AG10803 (cell line): ENCODE measurements around the gene ZBTB16.

Experiments
- DNase-seq: peaks from one replicate; pipeline ENCODE4 v3.0.0; 2010; ENCODE audit warnings: low read depth
- H3K4me3 ChIP-seq: 2 replicates; pipeline ENCODE4 v1.5.1; 2011; ENCODE audit warnings: mild to moderate bottlenecking, low read length, control low read depth
- TF ChIP-seq, protein P1 (sequence below): conservative IDR thresholded peaks from 2 replicates; pipeline ENCODE4 v1.5.1; 2011; ENCODE audit warnings: mild to moderate bottlenecking, low read length, control low read depth, inconsistent platforms

The ZBTB16 gene

GRCh38 chr11:114272311-114272710 is 212.8 kb downstream of the ZBTB16 start:
- H3K4me3 ChIP-seq, result no peak overlapping the region
- no peak for DNase-seq
- TF ChIP-seq, protein P1, sequence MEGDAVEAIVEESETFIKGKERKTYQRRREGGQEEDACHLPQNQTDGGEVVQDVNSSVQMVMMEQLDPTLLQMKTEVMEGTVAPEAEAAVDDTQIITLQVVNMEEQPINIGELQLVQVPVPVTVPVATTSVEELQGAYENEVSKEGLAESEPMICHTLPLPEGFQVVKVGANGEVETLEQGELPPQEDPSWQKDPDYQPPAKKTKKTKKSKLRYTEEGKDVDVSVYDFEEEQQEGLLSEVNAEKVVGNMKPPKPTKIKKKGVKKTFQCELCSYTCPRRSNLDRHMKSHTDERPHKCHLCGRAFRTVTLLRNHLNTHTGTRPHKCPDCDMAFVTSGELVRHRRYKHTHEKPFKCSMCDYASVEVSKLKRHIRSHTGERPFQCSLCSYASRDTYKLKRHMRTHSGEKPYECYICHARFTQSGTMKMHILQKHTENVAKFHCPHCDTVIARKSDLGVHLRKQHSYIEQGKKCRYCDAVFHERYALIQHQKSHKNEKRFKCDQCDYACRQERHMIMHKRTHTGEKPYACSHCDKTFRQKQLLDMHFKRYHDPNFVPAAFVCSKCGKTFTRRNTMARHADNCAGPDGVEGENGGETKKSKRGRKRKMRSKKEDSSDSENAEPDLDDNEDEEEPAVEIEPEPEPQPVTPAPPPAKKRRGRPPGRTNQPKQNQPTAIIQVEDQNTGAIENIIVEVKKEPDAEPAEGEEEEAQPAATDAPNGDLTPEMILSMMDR, result no peak

DNA sequence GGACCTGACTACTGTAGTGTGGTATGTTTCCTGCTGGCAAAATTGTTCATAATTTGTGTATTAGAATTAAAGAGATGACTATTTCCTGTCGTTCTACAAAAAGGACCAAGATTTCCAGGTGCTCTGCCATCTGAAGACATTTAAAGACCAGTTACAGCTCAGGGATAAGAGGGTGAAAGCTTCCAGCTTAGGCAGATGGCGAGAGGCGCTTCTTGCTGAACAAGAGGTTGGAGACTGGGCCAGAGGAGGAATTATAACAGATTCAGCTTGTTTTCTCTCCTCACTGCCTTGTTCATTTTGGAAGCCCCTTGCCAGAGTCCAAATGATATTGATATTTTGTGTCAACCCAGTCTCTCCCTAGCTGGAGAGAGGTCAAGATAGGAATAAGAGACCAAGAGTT is 213.6 kb downstream of the ZBTB16 start:
- TF ChIP-seq, protein P1, result no peak
- DNase-seq, result no peak
- no peak overlapping the region for H3K4me3 ChIP-seq

- no peak overlapping the region for H3K4me3 ChIP-seq
- DNase-seq, result no peak
- TF ChIP-seq, protein P1, result no peak
Measured at GRCh38 chr11:114273890-114274635, 214.6 kb downstream of the ZBTB16 start.

DNA sequence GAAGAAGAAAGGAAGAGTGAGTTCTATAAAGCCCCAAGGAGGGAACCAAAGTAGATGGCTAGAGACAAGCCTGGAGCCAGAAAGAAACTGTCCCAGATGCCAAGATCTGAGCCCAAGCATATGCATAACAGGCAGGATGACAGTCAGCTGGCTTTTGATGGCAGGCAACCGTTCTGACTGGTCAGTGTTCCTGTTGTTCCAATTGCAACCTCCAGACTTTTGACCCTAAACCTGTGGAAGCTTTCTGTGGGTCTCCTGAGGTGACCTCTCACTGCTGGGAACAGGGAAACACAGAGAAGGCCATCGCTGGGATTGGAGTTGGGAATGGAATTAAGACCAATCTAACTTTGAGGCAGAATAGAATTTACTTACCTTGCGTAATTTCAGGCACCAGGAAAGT is 215.1 kb downstream of the ZBTB16 start:
- no peak overlapping the region for H3K4me3 ChIP-seq
- TF ChIP-seq, protein P1, result no peak
- DNase-seq, result no peak

DNA sequence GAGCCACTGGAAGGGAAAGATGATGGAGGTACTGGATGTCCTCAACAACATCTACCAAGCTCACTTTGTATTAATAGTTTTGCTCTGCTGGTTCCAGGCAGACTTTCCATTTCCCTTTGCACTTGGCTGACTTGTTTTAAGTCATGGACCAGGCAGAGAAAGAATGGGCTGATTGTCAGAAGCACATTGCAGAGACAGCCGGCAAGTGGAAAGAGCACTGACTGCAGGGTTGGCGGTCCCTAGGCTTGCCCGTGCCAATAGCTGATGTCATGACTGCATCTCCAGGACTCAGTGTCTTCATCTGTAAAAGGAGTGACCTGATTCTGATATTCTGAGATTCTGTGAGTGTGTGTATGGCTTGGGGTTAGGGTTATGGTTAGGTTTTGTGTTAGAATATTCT is 215.8 kb downstream of the ZBTB16 start:
- no peak overlapping the region for H3K4me3 ChIP-seq
- DNase-seq, result no peak
- TF ChIP-seq, protein P1, result no peak

GRCh38 chr11:114276077-114276476 is 216.6 kb downstream of the ZBTB16 start:
- no peak overlapping the region for H3K4me3 ChIP-seq
- DNase-seq, result no peak
- TF ChIP-seq, protein P1, result no peak

DNA sequence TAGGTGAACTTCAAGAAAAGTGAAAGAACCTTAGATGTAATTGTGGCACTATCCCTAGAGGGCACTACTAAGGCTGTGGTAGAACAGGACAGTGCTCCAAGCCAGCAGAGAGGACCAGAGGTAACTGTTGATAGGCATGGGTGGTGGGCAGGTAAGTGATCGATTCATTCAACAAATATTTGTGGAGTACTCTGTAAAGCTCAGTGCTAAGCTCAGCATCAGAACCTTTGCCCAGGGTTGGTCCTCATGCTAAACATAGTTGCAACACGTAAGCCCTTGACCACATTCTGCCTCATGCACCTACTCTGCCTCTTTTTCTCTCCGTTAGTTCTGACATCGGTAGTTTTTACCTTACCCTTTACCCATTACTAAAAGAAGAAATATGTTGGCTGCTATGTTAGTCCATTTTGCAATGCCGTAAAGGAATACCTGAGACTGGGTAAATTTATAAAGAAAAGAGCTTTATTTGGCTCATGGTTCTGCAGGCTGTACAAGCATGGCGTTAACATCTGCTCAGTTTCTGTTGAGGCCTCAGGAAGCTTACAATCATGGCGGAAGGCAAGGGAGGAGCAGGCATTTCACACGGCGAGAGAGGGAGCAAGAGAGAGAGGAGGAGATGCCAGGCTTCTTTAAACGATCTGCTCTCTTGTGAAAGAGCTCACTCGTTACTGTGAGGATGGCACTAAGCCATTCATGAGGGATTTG is 218.3 kb downstream of the ZBTB16 start:
- TF ChIP-seq, protein P1, result no peak
- no peak overlapping the region for H3K4me3 ChIP-seq
- no peak for DNase-seq
